GM23338 (cell line): ENCODE measurements around the gene RPP21.

Experiments
- CREB1 ChIP-seq: fragments of 250-450 bp; sonication (Bioruptor Pico); IDR thresholded peaks from 2 replicates; pipeline ENCODE4 v1.5.0; 2020; ENCODE audit warnings: low read depth, mild to moderate bottlenecking, moderate library complexity
- CTCF ChIP-seq, 2 experiments: fragments of 200-600 bp in 1 of 2; sonication (generic) in 1 of 2; conservative IDR thresholded peaks; 2 replicates each; pipeline versions ENCODE4 v1.5.1 to v1.6.1; 2016 to 2017; ENCODE audit warnings: antibody characterized with exemption in 2 of 2, low read depth in 2 of 2, mild to moderate bottlenecking in 2 of 2, moderate library complexity in 1 of 2
- EZH2 ChIP-seq: fragments of 200-600 bp; sonication (generic); IDR thresholded peaks from one replicate; pipeline ENCODE4 v1.8.0; 2017; ENCODE audit warnings: antibody characterized with exemption, mild to moderate bottlenecking, low read depth; ENCODE audit not compliant: unreplicated experiment
- EZH2phosphoT487 ChIP-seq: fragments of 200-600 bp; sonication (generic); IDR thresholded peaks from one replicate; pipeline ENCODE4 v1.8.1; 2018; ENCODE audit warnings: antibody characterized with exemption; ENCODE audit not compliant: unreplicated experiment
- JUNB ChIP-seq: IDR thresholded peaks from one replicate; pipeline ENCODE4 v1.6.1; 2016; ENCODE audit warnings: antibody characterized with exemption; ENCODE audit not compliant: unreplicated experiment
- POLR2AphosphoS5 ChIP-seq: IDR thresholded peaks from 2 replicates; pipeline ENCODE4 v1.6.1; 2016; ENCODE audit warnings: antibody characterized with exemption, low read depth
- REST ChIP-seq: IDR thresholded peaks from one replicate; pipeline ENCODE4 v1.6.1; 2018; ENCODE audit warnings: antibody characterized with exemption; ENCODE audit not compliant: unreplicated experiment
- ZNF331 ChIP-seq: fragments of 250-450 bp; sonication (Bioruptor Pico); IDR thresholded peaks from 2 replicates; pipeline ENCODE4 v1.5.0; 2020; ENCODE audit warnings: low read depth, mild to moderate bottlenecking, moderate library complexity
- TF ChIP-seq, protein P1 (sequence below): IDR thresholded peaks from 2 replicates; pipeline ENCODE4 v1.6.1; 2016; ENCODE audit warnings: antibody characterized with exemption

GRCh38 chr6:30317913-30318589 is 26.9 kb upstream of the RPP21 start:
- TF ChIP-seq CTCF (conservative IDR thresholded peaks at IDR 0.05; ENCODE audit: low read depth in 2 of 2) (no peak), POLR2AphosphoS5 (no peak), EZH2 (no peak), REST (no peak), EZH2phosphoT487 (no peak), ZNF331 (no peak), JUNB (no peak), CREB1 (CRISPR knock-in tag) (no peak)
- TF ChIP-seq, protein P1, sequence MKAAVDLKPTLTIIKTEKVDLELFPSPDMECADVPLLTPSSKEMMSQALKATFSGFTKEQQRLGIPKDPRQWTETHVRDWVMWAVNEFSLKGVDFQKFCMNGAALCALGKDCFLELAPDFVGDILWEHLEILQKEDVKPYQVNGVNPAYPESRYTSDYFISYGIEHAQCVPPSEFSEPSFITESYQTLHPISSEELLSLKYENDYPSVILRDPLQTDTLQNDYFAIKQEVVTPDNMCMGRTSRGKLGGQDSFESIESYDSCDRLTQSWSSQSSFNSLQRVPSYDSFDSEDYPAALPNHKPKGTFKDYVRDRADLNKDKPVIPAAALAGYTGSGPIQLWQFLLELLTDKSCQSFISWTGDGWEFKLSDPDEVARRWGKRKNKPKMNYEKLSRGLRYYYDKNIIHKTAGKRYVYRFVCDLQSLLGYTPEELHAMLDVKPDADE: no peak
